Osteocyte (in vitro differentiated cells): ENCODE data around the gene NMS. TPM values are rescaled to one million over a fixed set of nuclear protein-coding genes. Genes with fewer than 3 reads are reported as not detected.

Experiments used
- DNase-seq: peaks from one replicate; pipeline ENCODE4 v3.0.0; 2021; ENCODE audit warnings: mixed read lengths; ENCODE audit not compliant: unreplicated experiment; ENCODE audit errors: extremely low spot score
- H3K27ac Mint-ChIP-seq: one replicate; pipeline ENCODE4 v1.8.0; 2021; ENCODE audit warnings: mild to moderate bottlenecking, mixed read lengths; ENCODE audit not compliant: unreplicated experiment
- H3K27me3 Mint-ChIP-seq: one replicate; pipeline ENCODE4 v1.8.0; 2021; ENCODE audit warnings: mixed read lengths; ENCODE audit not compliant: unreplicated experiment
- H3K36me3 Mint-ChIP-seq: one replicate; pipeline ENCODE4 v1.8.0; 2021; ENCODE audit warnings: mixed read lengths; ENCODE audit not compliant: unreplicated experiment
- H3K4me1 Mint-ChIP-seq: one replicate; pipeline ENCODE4 v1.8.0; 2021; ENCODE audit warnings: mixed read lengths; ENCODE audit not compliant: unreplicated experiment
- H3K4me3 Mint-ChIP-seq: one replicate; pipeline ENCODE4 v1.8.0; 2021; ENCODE audit warnings: mild to moderate bottlenecking, moderate library complexity, mixed read lengths; ENCODE audit not compliant: unreplicated experiment
- H3K9me3 Mint-ChIP-seq: one replicate; pipeline ENCODE4 v1.8.0; 2021; ENCODE audit warnings: mixed read lengths; ENCODE audit not compliant: unreplicated experiment
- CTCF ChIP-seq: fragments of 200-600 bp; sonication (generic); IDR thresholded peaks from 2 replicates; pipeline ENCODE4 v1.5.0; 2021; ENCODE audit warnings: antibody characterized with exemption, mild to moderate bottlenecking, moderate library complexity
- total RNA-seq: library from RNA; stranded (reverse); gene quantifications from 2 replicates; pipeline ENCODE4 v1.2.1, GENCODE V29; 2021

Gene NMS
- total RNA-seq, 1 donor from 2014 or later: not detected

- Mint-ChIP-seq H3K4me3 (no peak overlapping the region), H3K9me3 (peaks cover 6% of the 10 kb centered on the region), H3K27me3 (peaks cover 59% of the 10 kb centered on the region), H3K4me1 (peaks cover 10% of the 10 kb centered on the region), H3K36me3 (no peaks in the 10 kb centered on the region), H3K27ac (no peak overlapping the region)
- no peak for DNase-seq
- TF ChIP-seq CTCF: no peak
Observed at GRCh38 chr2:100425573-100426383, 44.5 kb upstream of the NMS start.

- H3K9me3 Mint-ChIP-seq: peaks cover 9% of the 10 kb centered on the region
- peaks cover 10% of the 10 kb centered on the region for H3K4me1 Mint-ChIP-seq
- no peaks in the 10 kb centered on the region for H3K36me3 Mint-ChIP-seq
- no peak for TF ChIP-seq CTCF
- no peak for DNase-seq
- peaks cover 64% of the 10 kb centered on the region for H3K27me3 Mint-ChIP-seq
- H3K4me3 Mint-ChIP-seq: no peak overlapping the region
- no peak overlapping the region for H3K27ac Mint-ChIP-seq
Observed at GRCh38 chr2:100426384-100426720, 43.9 kb upstream of the NMS start.

GRCh38 chr2:100427111-100427510 is 43.2 kb upstream of the NMS start:
- Mint-ChIP-seq H3K4me3 (no peak overlapping the region), H3K36me3 (no peaks in the 10 kb centered on the region), H3K9me3 (peaks cover 9% of the 10 kb centered on the region), H3K27ac (no peak overlapping the region), H3K27me3 (peaks cover 64% of the 10 kb centered on the region), H3K4me1 (peaks cover 10% of the 10 kb centered on the region)
- no peak for TF ChIP-seq CTCF
- DNase-seq: no peak

- Mint-ChIP-seq H3K4me1 (peaks cover 10% of the 10 kb centered on the region), H3K4me3 (no peak overlapping the region), H3K27me3 (peaks cover 69% of the 10 kb centered on the region), H3K36me3 (no peaks in the 10 kb centered on the region), H3K27ac (no peak overlapping the region), H3K9me3 (peaks cover 9% of the 10 kb centered on the region)
- DNase-seq: no peak
- TF ChIP-seq CTCF: peak; percentile 47
Observed at GRCh38 chr2:100427627-100428258, 42.5 kb upstream of the NMS start.

- Mint-ChIP-seq H3K27me3 (peaks cover 78% of the 10 kb centered on the region), H3K27ac (no peak overlapping the region), H3K4me3 (no peak overlapping the region), H3K4me1 (no peaks in the 10 kb centered on the region), H3K9me3 (peaks cover 9% of the 10 kb centered on the region), H3K36me3 (no peaks in the 10 kb centered on the region)
- no peak for TF ChIP-seq CTCF
- DNase-seq: no peak
Observed at GRCh38 chr2:100429726-100430125, 40.6 kb upstream of the NMS start.
